Measurements from ENCODE around the gene NEDD4L. TPM values are rescaled to one million over a fixed set of nuclear protein-coding genes. Genes with fewer than 3 reads are reported as not detected.

NEDD4L gene
- total and polyA plus RNA-seq, 4 donors = 10.2 to 20.3 (median 13.2) TPM

- no peak overlapping the region for H3K4me3 ChIP-seq (ENCODE audit: low read depth in 1 of 3, low read length in 3 of 3)
- no peak overlapping the region for H3K9ac ChIP-seq (ENCODE audit: low read depth in 1 of 2, low read length in 2 of 2)
- H3K9me3 ChIP-seq (ENCODE audit: control insufficient read depth in 4 of 4, low read length in 3 of 4) = peaks cover 0 to 6% (median 3%) of the 10 kb centered on the region in 4 donors
- TF ChIP-seq GABPA (IDR thresholded peaks at IDR 0.05 in 1 of 2, conservative IDR thresholded peaks at IDR 0.05 in 1 of 2) = no peak
- TF ChIP-seq MAX (IDR thresholded peaks at IDR 0.05) = no peak
- no peak for TF ChIP-seq YY1 (IDR thresholded peaks at IDR 0.05)
- no peak for TF ChIP-seq JUND (IDR thresholded peaks at IDR 0.05)
- no peak for TF ChIP-seq HNF4G (IDR thresholded peaks at IDR 0.05)
- TF ChIP-seq REST (IDR thresholded peaks at IDR 0.05) = no peak
- TF ChIP-seq RXRA (IDR thresholded peaks at IDR 0.05) = no peak
- no peak for TF ChIP-seq SP1 (IDR thresholded peaks at IDR 0.05)
- DNase-seq (ENCODE audit: low spot score) = no peak
- 87% methylated on average over 8 of the region's 8 CpGs for WGBS
- H3K36me3 ChIP-seq (ENCODE audit: control insufficient read depth in 4 of 4, insufficient read depth in 3 of 4, low read depth in 1 of 4, low read length in 3 of 4) = no peaks in the 10 kb centered on the region
- peaks cover 0 to 2% (median 0%) of the 10 kb centered on the region in 4 donors for H3K4me1 ChIP-seq (ENCODE audit: control insufficient read depth in 4 of 4, insufficient read depth in 4 of 4, low read length in 3 of 4)
- H3K27me3 ChIP-seq (ENCODE audit: control insufficient read depth in 4 of 4, insufficient read depth in 4 of 4, low read length in 3 of 4) = no peaks in the 10 kb centered on the region
- no peak overlapping the region for H3K27ac ChIP-seq (ENCODE audit: low read depth in 1 of 2, low read length in 2 of 2)
Measured at GRCh38 chr18:58308463-58308862, 264.4 kb downstream of the NEDD4L start.

GRCh38 chr18:58309099-58309498 lies 265.1 kb downstream of the NEDD4L start:
- Histone ChIP-seq H3K4me1 (ENCODE audit: control insufficient read depth in 4 of 4, insufficient read depth in 4 of 4, low read length in 3 of 4) (peaks cover 0 to 5% (median 2%) of the 10 kb centered on the region in 4 donors), H3K27me3 (ENCODE audit: control insufficient read depth in 4 of 4, insufficient read depth in 4 of 4, low read length in 3 of 4) (no peaks in the 10 kb centered on the region), H3K36me3 (ENCODE audit: control insufficient read depth in 4 of 4, insufficient read depth in 3 of 4, low read depth in 1 of 4, low read length in 3 of 4) (no peaks in the 10 kb centered on the region), H3K27ac (ENCODE audit: low read depth in 1 of 2, low read length in 2 of 2) (no peak overlapping the region), H3K4me3 (ENCODE audit: low read depth in 1 of 3, low read length in 3 of 3) (no peak overlapping the region), H3K9ac (ENCODE audit: low read depth in 1 of 2, low read length in 2 of 2) (no peak overlapping the region), H3K9me3 (ENCODE audit: control insufficient read depth in 4 of 4, low read length in 3 of 4) (peaks cover 0 to 6% (median 3%) of the 10 kb centered on the region in 4 donors)
- 93% methylated on average over 8 of the region's 8 CpGs for WGBS
- TF ChIP-seq CTCF (IDR thresholded peaks at IDR 0.05; ENCODE audit: low read depth, low read length, missing input control) (no peak), RXRA (IDR thresholded peaks at IDR 0.05) (no peak), JUND (IDR thresholded peaks at IDR 0.05) (no peak), NR2F2 (IDR thresholded peaks at IDR 0.05) (no peak), TAF1 (conservative IDR thresholded peaks at IDR 0.05) (no peak), ATF3 (IDR thresholded peaks at IDR 0.05) (no peak), RAD21 (IDR thresholded peaks at IDR 0.05) (no peak), HNF4G (IDR thresholded peaks at IDR 0.05) (no peak), FOXA2 (IDR thresholded peaks at IDR 0.05) (no peak), SP1 (IDR thresholded peaks at IDR 0.05) (no peak), MAX (IDR thresholded peaks at IDR 0.05) (no peak), EGR1 (IDR thresholded peaks at IDR 0.05; ENCODE audit: low read depth in 2 of 2) (no peak), REST (IDR thresholded peaks at IDR 0.05) (no peak), FOXA1 (IDR thresholded peaks at IDR 0.05) (no peak)
- DNase-seq (ENCODE audit: low spot score) = no peak

All from liver (tissue), 9 donors.